Body of pancreas (tissue), 4 donors: Measurements from ENCODE around the gene NSA2. TPM values are rescaled to one million over a fixed set of nuclear protein-coding genes. Genes with fewer than 3 reads are reported as not detected.
"Not testable (repeated sequence)": the region's sequence is repeated elsewhere in the genome, so short reads cannot be mapped to it uniquely, and the experiment has no call there.

Experiments used
- ATAC-seq: fragments of 150-250 bp; one replicate; pipeline ENCODE4 v1.9.1; 2016
- DNase-seq, 4 donors: peaks; one replicate each; pipeline ENCODE4 v3.0.0-alpha.2; 2019
- H3K27ac ChIP-seq, 4 donors: fragments of 200-600 bp; sonication (generic); 1 replicate in 3 of 4; 2 replicates in 1 of 4; pipeline versions ENCODE4 v1.5.1 to v1.6.1; 2016 to 2019; ENCODE audit warnings: mild to moderate bottlenecking in 1 of 4, mixed read lengths in 1 of 4, moderate library complexity in 1 of 4
- H3K27me3 ChIP-seq, 2 donors: fragments of 200-600 bp; sonication (generic); one replicate each; pipeline ENCODE4 v1.6.0; 2016; ENCODE audit warnings: mild to moderate bottlenecking in 1 of 2
- H3K36me3 ChIP-seq, 2 donors: fragments of 200-600 bp; sonication (generic); replicated peaks in 1 of 2; 2 replicates each; pipeline ENCODE4 v1.5.1; 2016; ENCODE audit warnings: low read depth in 2 of 2; ENCODE audit not compliant: insufficient read depth in 1 of 2
- H3K4me1 ChIP-seq: fragments of 200-600 bp; sonication (generic); one replicate; pipeline ENCODE4 v1.6.0; 2016
- H3K4me3 ChIP-seq, 2 donors: fragments of 200-600 bp; sonication (generic); 1 replicate in 1 of 2; 2 replicates in 1 of 2; pipeline ENCODE4 v1.5.1; 2016 to 2019
- H3K9me3 ChIP-seq, 3 donors: fragments of 200-600 bp; sonication (generic); 1 replicate in 2 of 3; 2 replicates in 1 of 3; pipeline ENCODE4 v1.5.1; 2016
- CTCF ChIP-seq, 7 experiments: fragments of 450-650 bp in 4 of 7; fragments of 200-600 bp in 3 of 7; sonication (generic) in 3 of 7; IDR thresholded peaks; one replicate each; pipeline ENCODE4 v1.5.1; 2016 to 2019; ENCODE audit warnings: antibody characterized with exemption in 7 of 7
- POLR2A ChIP-seq, 3 donors: fragments of 450-650 bp; IDR thresholded peaks; one replicate each; pipeline ENCODE4 v1.6.1; 2016; ENCODE audit warnings: antibody characterized with exemption in 3 of 3, mild to moderate bottlenecking in 2 of 3
- WGBS, 2 donors: methylation state at CpG; one replicate each; pipeline ENCODE4 v1.1.5; 2017; 5-methylcytosine and 5-hydroxymethylcytosine counted together
- intact Hi-C: fragments of 100-400 bp; cut with DNase I; formaldehyde crosslinking; loops from one replicate; pipeline ENCODE4 v1.15.1; 2023
- total RNA-seq, 2 donors: library from RNA; depleted of rRNA; stranded (reverse); fragments of >200 nt; gene quantifications; one replicate each; pipeline ENCODE4 v1.1.0, GENCODE V29; 2016

The NSA2 gene
- total RNA-seq, 2 donors from 2014 or later = 74.2 to 83.0 TPM

- intact Hi-C loops = loop anchor here (10.0 kb wide), 1 partner anchor 142 kb away; no protein-coding TSS in a partner anchor
- DNase-seq (no peak), ATAC-seq (no peak)
- TF ChIP-seq CTCF (IDR thresholded peaks at IDR 0.05) (no peak), POLR2A (IDR thresholded peaks at IDR 0.05) (no peak)
- H3K9me3 ChIP-seq = no peaks in the 10 kb centered on the region
- H3K36me3 ChIP-seq = peaks cover 0 to 32% of the 10 kb centered on the region in 2 donors
- H3K4me1 ChIP-seq = peaks cover 10% of the 10 kb centered on the region
- WGBS, 2 donors = 67 to 70% methylated on average over 7 of the region's 7 CpGs
- H3K4me3 ChIP-seq = no peak overlapping the region
- H3K27ac ChIP-seq = no peak overlapping the region
- H3K27me3 ChIP-seq = no peaks in the 10 kb centered on the region
Measured at GRCh38 chr5:74772359-74772758, 5.3 kb downstream of the NSA2 start.

GRCh38 chr5:74778609-74779008 is 11.6 kb downstream of the NSA2 start:
- Histone ChIP-seq H3K27me3 (no peaks in the 10 kb centered on the region), H3K9me3 (no peaks in the 10 kb centered on the region), H3K27ac (no peak overlapping the region), H3K4me1 (no peaks in the 10 kb centered on the region), H3K4me3 (no peak overlapping the region), H3K36me3 (peaks cover 0 to 16% of the 10 kb centered on the region in 2 donors)
- DNase-seq (no peak), ATAC-seq (no peak)
- TF ChIP-seq CTCF (IDR thresholded peaks at IDR 0.05) (no peak), POLR2A (IDR thresholded peaks at IDR 0.05) (no peak)
- intact Hi-C loops = loop anchor here (10.0 kb wide), 1 partner anchor 136 kb away; no protein-coding TSS in a partner anchor
- 66 to 71% methylated on average over 2 of the region's 2 CpGs for WGBS, 2 donors

- Histone ChIP-seq H3K27me3 (no peaks in the 10 kb centered on the region), H3K27ac (no peak overlapping the region), H3K36me3 (no peaks in the 10 kb centered on the region), H3K4me3 (no peak overlapping the region), H3K9me3 (no peaks in the 10 kb centered on the region), H3K4me1 (no peaks in the 10 kb centered on the region)
- WGBS, 2 donors = 77 to 78% methylated on average over 6 of the region's 6 CpGs
- DNase-seq = no peak
- no peak for ATAC-seq
- intact Hi-C loops = no loop called here
- no peak for TF ChIP-seq POLR2A (IDR thresholded peaks at IDR 0.05)
- TF ChIP-seq CTCF (IDR thresholded peaks at IDR 0.05) = no peak
Measured at GRCh38 chr5:74786851-74787250, 19.8 kb downstream of the NSA2 start.

- intact Hi-C loops = no loop called here
- Histone ChIP-seq H3K36me3 (no peaks in the 10 kb centered on the region), H3K27ac (no peak overlapping the region), H3K4me1 (no peaks in the 10 kb centered on the region), H3K4me3 (no peak overlapping the region), H3K27me3 (no peaks in the 10 kb centered on the region), H3K9me3 (no peaks in the 10 kb centered on the region)
- TF ChIP-seq CTCF (IDR thresholded peaks at IDR 0.05) = no peak
- no peak for TF ChIP-seq POLR2A (IDR thresholded peaks at IDR 0.05)
- WGBS, 2 donors = 87 to 88% methylated on average over 6 of the region's 6 CpGs
- DNase-seq (no peak), ATAC-seq (no peak)
Measured at GRCh38 chr5:74787424-74787823, 20.4 kb downstream of the NSA2 start.

- H3K27me3 ChIP-seq, DNase-seq, ATAC-seq, H3K36me3 ChIP-seq, H3K4me3 ChIP-seq, H3K4me1 ChIP-seq, H3K9me3 ChIP-seq, H3K27ac ChIP-seq, intact Hi-C loops: not testable (repeated sequence)
- WGBS, 2 donors = 85 to 92% methylated on average over 3 of the region's 3 CpGs
Measured at GRCh38 chr5:74791669-74792068, 24.6 kb downstream of the NSA2 start.
